ENCODE results near the gene KPNA6. TPM values are rescaled to one million over a fixed set of nuclear protein-coding genes. Genes with fewer than 3 reads are reported as not detected.

KPNA6 gene
- polyA plus RNA-seq, 1 donor (not counting 4 experiments of a cell fraction or from before 2014, with no cell fraction given), result 42.6 TPM

DNA sequence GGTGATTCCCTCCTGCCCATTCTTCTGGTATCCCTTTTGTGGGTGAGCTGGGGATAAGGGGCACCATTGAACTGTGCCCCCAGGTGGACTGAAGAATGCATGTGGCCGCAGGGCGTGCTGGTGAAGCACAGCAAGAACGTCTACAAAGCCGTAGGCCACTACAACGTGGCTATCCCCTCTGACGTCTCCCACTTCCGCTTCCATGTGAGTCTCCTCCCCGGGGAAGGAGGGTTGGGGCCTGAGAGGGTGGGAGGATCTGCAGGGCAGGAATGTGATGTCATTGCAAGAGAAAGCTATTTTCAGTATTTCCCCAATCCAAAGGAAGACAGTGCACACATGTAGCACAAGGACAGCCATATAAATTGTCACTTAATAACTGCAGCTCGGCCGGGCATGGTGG lies 7.5 kb upstream of the KPNA6 start:
- Histone ChIP-seq H3K79me2 (ENCODE audit: control insufficient read depth, insufficient read depth, low read length) (no peaks in the 10 kb centered on the region), H3K4me3 (ENCODE audit: control insufficient read depth in 2 of 3, extremely low read depth in 1 of 3, insufficient read depth in 2 of 3, low read depth in 1 of 3, low read length in 3 of 3) (no peak overlapping the region), H4K20me1 (ENCODE audit: control insufficient read depth, extremely low read depth, insufficient read depth, low read length) (no peaks in the 10 kb centered on the region), H3K36me3 (ENCODE audit: control insufficient read depth in 2 of 2, extremely low read depth in 1 of 2, insufficient read depth in 2 of 2, low read length in 2 of 2) (peaks cover 16 to 19% of the 10 kb centered on the region in 2 experiments), H3K4me1 (ENCODE audit: control insufficient read depth, extremely low read depth, insufficient read depth, low read length) (peaks cover 10% of the 10 kb centered on the region), H3K9me3 (ENCODE audit: control insufficient read depth, low read depth, low read length) (no peaks in the 10 kb centered on the region), H3K9me1 (ENCODE audit: control insufficient read depth, extremely low read depth, insufficient read depth, low read length) (no peaks in the 10 kb centered on the region), H2AFZ (ENCODE audit: control insufficient read depth, low read length) (no peak overlapping the region), H3K4me2 (ENCODE audit: control insufficient read depth, extremely low read depth, insufficient read depth, low read depth, low read length) (no peak overlapping the region), H3K27ac (ENCODE audit: control insufficient read depth, insufficient read depth, low read length) (no peak overlapping the region), H3K27me3 (ENCODE audit: control insufficient read depth, extremely low read depth, insufficient read depth, low read length) (no peaks in the 10 kb centered on the region), H3K9ac (ENCODE audit: control insufficient read depth, extremely low read depth, insufficient read depth, low read length) (no peak overlapping the region)
- dilution Hi-C loops (cut with MboI; ENCODE audit: extremely low pct_ligation_motif_present, low sequenced_read_pairs), result no loop called here
- FAIRE-seq, result no peak
- no peak for DNase-seq (ENCODE audit: low read depth, low spot score)
- no peak for TF ChIP-seq EZH2 (IDR thresholded peaks at IDR 0.05; ENCODE audit: low read length)
- TF ChIP-seq, protein P1, sequence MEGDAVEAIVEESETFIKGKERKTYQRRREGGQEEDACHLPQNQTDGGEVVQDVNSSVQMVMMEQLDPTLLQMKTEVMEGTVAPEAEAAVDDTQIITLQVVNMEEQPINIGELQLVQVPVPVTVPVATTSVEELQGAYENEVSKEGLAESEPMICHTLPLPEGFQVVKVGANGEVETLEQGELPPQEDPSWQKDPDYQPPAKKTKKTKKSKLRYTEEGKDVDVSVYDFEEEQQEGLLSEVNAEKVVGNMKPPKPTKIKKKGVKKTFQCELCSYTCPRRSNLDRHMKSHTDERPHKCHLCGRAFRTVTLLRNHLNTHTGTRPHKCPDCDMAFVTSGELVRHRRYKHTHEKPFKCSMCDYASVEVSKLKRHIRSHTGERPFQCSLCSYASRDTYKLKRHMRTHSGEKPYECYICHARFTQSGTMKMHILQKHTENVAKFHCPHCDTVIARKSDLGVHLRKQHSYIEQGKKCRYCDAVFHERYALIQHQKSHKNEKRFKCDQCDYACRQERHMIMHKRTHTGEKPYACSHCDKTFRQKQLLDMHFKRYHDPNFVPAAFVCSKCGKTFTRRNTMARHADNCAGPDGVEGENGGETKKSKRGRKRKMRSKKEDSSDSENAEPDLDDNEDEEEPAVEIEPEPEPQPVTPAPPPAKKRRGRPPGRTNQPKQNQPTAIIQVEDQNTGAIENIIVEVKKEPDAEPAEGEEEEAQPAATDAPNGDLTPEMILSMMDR (optimal IDR thresholded peaks at IDR 0.05 in 1 of 3, IDR thresholded peaks at IDR 0.05 in 1 of 3, conservative IDR thresholded peaks at IDR 0.05 in 1 of 3; ENCODE audit: extremely low read depth in 1 of 3, insufficient read depth in 2 of 3, low read length in 3 of 3), result no peak

DNA sequence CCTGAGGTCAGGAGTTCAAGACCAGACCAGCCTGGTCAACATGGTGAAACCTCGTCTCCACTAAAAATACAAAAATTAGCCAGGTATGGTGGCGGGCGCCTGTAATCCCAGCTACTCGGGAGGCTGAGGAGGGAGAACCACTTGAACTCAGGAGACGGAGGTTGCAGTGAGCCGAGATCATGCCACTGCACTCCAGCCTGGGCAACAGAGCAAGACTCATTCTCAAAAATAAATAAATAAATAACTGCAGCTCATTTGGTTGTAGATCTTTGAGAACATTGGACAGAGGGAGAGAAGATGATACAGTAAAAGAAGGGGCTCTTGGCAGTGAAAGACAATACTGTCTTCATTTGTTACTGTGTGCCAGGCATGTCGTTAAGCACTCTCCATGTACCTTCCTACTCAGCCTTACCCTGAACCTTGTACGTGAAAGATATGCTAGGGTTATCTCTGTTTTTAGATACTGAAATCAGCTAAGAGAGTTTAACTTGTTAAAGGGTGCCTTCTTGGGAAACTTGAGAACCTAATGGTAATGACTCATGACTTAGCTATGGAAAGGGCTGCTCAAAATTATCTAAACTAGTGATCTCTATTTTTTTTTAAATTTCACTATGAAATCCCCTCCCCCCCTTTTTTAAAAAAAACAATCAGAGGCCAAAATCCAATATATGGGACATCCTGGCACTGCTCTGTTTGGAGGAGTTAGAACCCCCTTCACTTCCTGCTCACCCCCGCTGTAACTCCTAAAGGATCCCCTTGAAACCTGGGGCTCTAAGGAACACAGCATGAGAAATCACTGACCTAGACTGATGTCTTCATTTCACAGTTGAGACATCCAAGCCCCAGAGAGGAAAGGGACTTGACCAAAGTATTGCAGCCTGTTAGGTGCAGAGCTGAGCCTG lies 6.8 kb upstream of the KPNA6 start:
- dilution Hi-C loops (cut with MboI; ENCODE audit: extremely low pct_ligation_motif_present, low sequenced_read_pairs), result no loop called here
- H3K9ac ChIP-seq (ENCODE audit: control insufficient read depth, extremely low read depth, insufficient read depth, low read length), result no peak overlapping the region
- H3K4me2 ChIP-seq (ENCODE audit: control insufficient read depth, extremely low read depth, insufficient read depth, low read depth, low read length), result peak overlapping the region; percentile 32
- TF ChIP-seq EZH2 (IDR thresholded peaks at IDR 0.05; ENCODE audit: low read length), result no peak
- TF ChIP-seq, protein P1 (optimal IDR thresholded peaks at IDR 0.05 in 1 of 3, IDR thresholded peaks at IDR 0.05 in 1 of 3, conservative IDR thresholded peaks at IDR 0.05 in 1 of 3; ENCODE audit: extremely low read depth in 1 of 3, insufficient read depth in 2 of 3, low read length in 3 of 3), result no peak
- FAIRE-seq (no peak), DNase-seq (ENCODE audit: low read depth, low spot score) (no peak)
- H3K27me3 ChIP-seq (ENCODE audit: control insufficient read depth, extremely low read depth, insufficient read depth, low read length), result no peaks in the 10 kb centered on the region
- no peaks in the 10 kb centered on the region for H3K9me3 ChIP-seq (ENCODE audit: control insufficient read depth, low read depth, low read length)
- no peak overlapping the region for H3K4me3 ChIP-seq (ENCODE audit: control insufficient read depth in 2 of 3, extremely low read depth in 1 of 3, insufficient read depth in 2 of 3, low read depth in 1 of 3, low read length in 3 of 3)
- no peaks in the 10 kb centered on the region for H4K20me1 ChIP-seq (ENCODE audit: control insufficient read depth, extremely low read depth, insufficient read depth, low read length)
- no peak overlapping the region for H3K27ac ChIP-seq (ENCODE audit: control insufficient read depth, insufficient read depth, low read length)
- peaks cover 10% of the 10 kb centered on the region for H3K4me1 ChIP-seq (ENCODE audit: control insufficient read depth, extremely low read depth, insufficient read depth, low read length)
- H2AFZ ChIP-seq (ENCODE audit: control insufficient read depth, low read length), result no peak overlapping the region
- H3K9me1 ChIP-seq (ENCODE audit: control insufficient read depth, extremely low read depth, insufficient read depth, low read length), result no peaks in the 10 kb centered on the region
- H3K36me3 ChIP-seq (ENCODE audit: control insufficient read depth in 2 of 2, extremely low read depth in 1 of 2, insufficient read depth in 2 of 2, low read length in 2 of 2), result peaks cover 9 to 12% of the 10 kb centered on the region in 2 experiments
- no peaks in the 10 kb centered on the region for H3K79me2 ChIP-seq (ENCODE audit: control insufficient read depth, insufficient read depth, low read length)
